K562 (cell line): ENCODE data around the gene PSMB2. TPM values are rescaled to one million over a fixed set of nuclear protein-coding genes. Genes with fewer than 3 reads are reported as not detected.

Source experiments
- ATAC-seq: fragments of 200-7000 bp; cut with Tn5 transposase; 3 replicates; pipeline ENCODE4 v1.9.1; 2020; ENCODE audit warnings: moderate library complexity
- BruUV-seq: library from RNA; stranded (reverse); fragments of 400-500 nt; replicated peaks from 2 replicates; lab custom pipeline; 2021; lab: Mats Ljungman, UMichigan
- CTCF ChIA-PET: fragments of 300-600 bp; formaldehyde crosslinking; extraction: SDS; loops from one replicate; lab custom pipeline; 2021; ENCODE audit warnings: low intra/inter-chr PET ratio; lab: Yijun Ruan, JAX
- POLR2A ChIA-PET: fragments of 300-600, 350-650 bp; sonication (Branson Sonifier 250); formaldehyde crosslinking; extraction: SDS; loops from one replicate; lab custom pipeline; 2021; ENCODE audit warnings: antibody characterized with exemption, inconsistent platforms; lab: Yijun Ruan, JAX
- DNase-seq, 4 experiments: peaks; one replicate each; pipeline versions ENCODE4 v3.0.0 to v3.0.0-alpha.2; 2011 to 2018; ENCODE audit warnings: low spot score in 3 of 4, mixed read lengths in 3 of 4; ENCODE audit errors: extremely low read depth in 1 of 4
- FAIRE-seq: peaks from 2 replicates; lab custom pipeline; 2011; peaks lifted over from hg19 to GRCh38; lab: Jason Lieb, UNC
- H2AFZ ChIP-seq: 2 replicates; pipeline ENCODE4 v1.6.0; 2011; ENCODE audit warnings: low read depth, low read length, control low read depth, inconsistent platforms
- H3K27ac ChIP-seq: fragments of 200-600 bp; 3 replicates; pipeline ENCODE4 v1.8.0; 2011; ENCODE audit warnings: low read depth, mild to moderate bottlenecking, control low read depth, inconsistent platforms, low read length, moderate library complexity, mixed read lengths; ENCODE audit errors: extremely low read depth
- H3K27me3 ChIP-seq, 2 experiments: fragments of 300-600 bp in 1 of 2; 2 replicates in 1 of 2; 3 replicates in 1 of 2; pipeline versions ENCODE4 v1.6.0 to v1.8.0; 2011; ENCODE audit warnings: inconsistent platforms in 2 of 2, low read length in 2 of 2, mild to moderate bottlenecking in 1 of 2, mixed read lengths in 1 of 2, moderate library complexity in 1 of 2; ENCODE audit not compliant: control insufficient read depth in 2 of 2, insufficient read depth in 2 of 2
- H3K36me3 ChIP-seq: fragments of 300-600 bp; 3 replicates; pipeline ENCODE4 v1.8.0; 2011; ENCODE audit warnings: mild to moderate bottlenecking, low read length, inconsistent platforms; ENCODE audit not compliant: control insufficient read depth, insufficient read depth
- H3K4me1 ChIP-seq, 2 experiments: fragments of 200-600 bp in 1 of 2; replicated peaks in 1 of 2; 2 replicates in 1 of 2; 3 replicates in 1 of 2; pipeline versions ENCODE4 v1.5.1 to v1.8.0; 2011; ENCODE audit warnings: inconsistent platforms in 2 of 2, low read length in 2 of 2, mild to moderate bottlenecking in 1 of 2, mixed read lengths in 1 of 2, moderate library complexity in 1 of 2; ENCODE audit not compliant: control insufficient read depth in 2 of 2, insufficient read depth in 2 of 2
- H3K4me2 ChIP-seq: 2 replicates; pipeline ENCODE4 v1.6.1; 2011; ENCODE audit warnings: low read length, control low read depth, inconsistent platforms, mixed read lengths; ENCODE audit not compliant: insufficient read depth
- H3K4me3 ChIP-seq: fragments of 200-600 bp; sonication (generic), shearing (Covaris generic); 2 replicates; pipeline ENCODE4 v1.5.1; 2016; ENCODE audit warnings: control low read depth, inconsistent platforms
- H3K79me2 ChIP-seq: fragments of 200-600 bp; 3 replicates; pipeline ENCODE4 v1.8.0; 2011; ENCODE audit warnings: low read length, inconsistent platforms; ENCODE audit not compliant: control insufficient read depth, insufficient read depth
- H3K9ac ChIP-seq, 2 experiments: 2 replicates each; pipeline versions ENCODE4 v1.6.0 to v1.6.1; 2011; ENCODE audit warnings: low read depth in 2 of 2, low read length in 2 of 2, control low read depth in 1 of 2, inconsistent platforms in 1 of 2, mild to moderate bottlenecking in 1 of 2, mixed read lengths in 1 of 2; ENCODE audit not compliant: insufficient read depth in 1 of 2
- H3K9me1 ChIP-seq: one replicate; pipeline ENCODE4 v1.6.0; 2011; ENCODE audit warnings: inconsistent platforms, mild to moderate bottlenecking, low read length, moderate library complexity; ENCODE audit not compliant: control insufficient read depth, insufficient read depth
- H3K9me3 ChIP-seq: replicated peaks from 2 replicates; pipeline ENCODE4 v1.5.1; 2011; ENCODE audit warnings: low read depth, low read length, inconsistent platforms; ENCODE audit not compliant: control insufficient read depth, insufficient read depth
- H4K20me1 ChIP-seq: replicated peaks from 2 replicates; pipeline ENCODE4 v1.6.1; 2011; ENCODE audit warnings: low read length, inconsistent platforms, mixed read lengths; ENCODE audit not compliant: control insufficient read depth, insufficient read depth
- BMI1 ChIP-seq: fragments of 150-350 bp; IDR thresholded peaks from 2 replicates; pipeline ENCODE4 v1.6.1; 2014; ENCODE audit warnings: low read length
- ETV6 ChIP-seq, 3 experiments: fragments of 150-350 bp in 1 of 3; sonication (generic) in 1 of 3; formaldehyde crosslinking in 1 of 3; IDR thresholded peaks; 2 replicates each; pipeline versions ENCODE4 v1.6.1 to v1.8.0; 2014 to 2022; ENCODE audit warnings: borderline replicate concordance in 2 of 3, low read depth in 2 of 3, antibody characterized with exemption in 1 of 3, low read length in 1 of 3, mild to moderate bottlenecking in 1 of 3, missing genetic modification reagents in 1 of 3
- GTF2B ChIP-seq: IDR thresholded peaks from 2 replicates; pipeline ENCODE4 v1.6.1; 2011; ENCODE audit not compliant: insufficient read length; ENCODE audit errors: extremely low read depth
- MYNN ChIP-seq, 2 experiments: sonication (generic); formaldehyde crosslinking in 1 of 2; IDR thresholded peaks; 2 replicates each; pipeline versions ENCODE4 v1.5.0 to v1.6.1; 2016 to 2020; ENCODE audit warnings: antibody characterized with exemption in 1 of 2, missing genetic modification reagents in 1 of 2
- NCOA1 ChIP-seq: fragments of 450-650 bp; IDR thresholded peaks from 2 replicates; pipeline ENCODE4 v1.6.1; 2016; ENCODE audit warnings: low read depth
- PATZ1 ChIP-seq: fragments of 250-450 bp; sonication (Bioruptor Pico); IDR thresholded peaks from 2 replicates; pipeline ENCODE4 v1.5.0; 2020; ENCODE audit warnings: mild to moderate bottlenecking, borderline replicate concordance
- POLR2B ChIP-seq: fragments of 450-650 bp; IDR thresholded peaks from 2 replicates; pipeline ENCODE4 v1.6.1; 2018; ENCODE audit warnings: low read depth; ENCODE audit not compliant: partially characterized antibody
- RNF2 ChIP-seq: sonication (generic); IDR thresholded peaks from 2 replicates; pipeline ENCODE4 v1.6.1; 2016
- SIRT6 ChIP-seq: IDR thresholded peaks from one replicate; pipeline ENCODE4 v1.6.1; 2012; ENCODE audit warnings: low read depth, mild to moderate bottlenecking, control low read depth, inconsistent platforms, low read length, moderate library complexity
- SMARCE1 ChIP-seq: fragments of 450-650 bp; IDR thresholded peaks from 2 replicates; pipeline ENCODE4 v1.7.1; 2016; ENCODE audit warnings: mild to moderate bottlenecking
- TAF7 ChIP-seq: fragments of 450-650 bp; IDR thresholded peaks from 2 replicates; pipeline ENCODE4 v1.6.1; 2016; ENCODE audit warnings: missing genetic modification characterization, missing compliant biosample characterization
- ZNF436 ChIP-seq: fragments of 250-450, 450-650 bp; sonication (Bioruptor Pico); formaldehyde crosslinking; IDR thresholded peaks from 2 replicates; pipeline ENCODE4 v1.7.0; 2020; ENCODE audit warnings: mild to moderate bottlenecking
- ZNF57 ChIP-seq: fragments of 450-650 bp; formaldehyde crosslinking; IDR thresholded peaks from 2 replicates; pipeline ENCODE4 v1.4.0; 2020; ENCODE audit warnings: mild to moderate bottlenecking, moderate library complexity
- ZNF764 ChIP-seq: fragments of 250-450 bp; sonication (Bioruptor Pico); IDR thresholded peaks from 2 replicates; pipeline ENCODE4 v1.4.0; 2020; ENCODE audit warnings: low read depth, mild to moderate bottlenecking, moderate library complexity
- ZNF77 ChIP-seq: fragments of 250-450 bp; sonication (Bioruptor Pico); IDR thresholded peaks from 2 replicates; pipeline ENCODE4 v1.5.0; 2020
- WGBS: fragments of 100-300 bp; shearing (Covaris generic); methylation state at CpG from one replicate; pipeline ENCODE4 v1.1.6; 2016; ENCODE audit warnings: low coverage, mixed read lengths; ENCODE audit not compliant: insufficient coverage; ENCODE audit errors: missing lambda C conversion rate; 5-methylcytosine and 5-hydroxymethylcytosine counted together
- in situ Hi-C: fragments of 300-500 bp; cut with MboI; formaldehyde crosslinking; loops from 4 replicates; pipeline ENCODE4 v1.15.0; 2018; ENCODE audit warnings: inconsistent platforms, mixed read lengths
- intact Hi-C: fragments of 100-400 bp; cut with micrococcal nuclease; formaldehyde crosslinking; loops from 2 replicates; pipeline ENCODE4 v1.14.2; 2022
- polyA plus RNA-seq, 8 experiments: library from polyadenylated mRNA; depleted of rRNA in 4 of 8; stranded (reverse) in 5 of 8; unstranded in 3 of 8; fragments of >200 nt; fragmentation: Nextera tagmentation in 2 of 8; fragmentation: Illumina TruSeq in 1 of 8; extraction: Ambion mirVana in 2 of 8; extraction: Trizol in 1 of 8; gene quantifications; 2 replicates each; pipeline versions ENCODE4 v1.2.1 to v1.2.3, GENCODE V29; 2011 to 2014; ENCODE audit warnings: inconsistent platforms in 1 of 8, missing spikeins in 1 of 8
- total RNA-seq, 7 experiments: library from RNA; depleted of rRNA in 6 of 7; stranded (reverse); fragments of >200 nt in 6 of 7; fragmentation: Illumina TruSeq in 2 of 7; extraction: Trizol in 2 of 7; gene quantifications; 2 replicates each; pipeline versions ENCODE4 v1.2.1 to v1.2.3, GENCODE V29; 2011 to 2021; ENCODE audit warnings: low replicate concordance in 1 of 7
- TF ChIP-seq, protein P1 (sequence below): sonication (generic); formaldehyde crosslinking; IDR thresholded peaks from 2 replicates; pipeline ENCODE4 v1.5.0; 2020; ENCODE audit warnings: missing genetic modification reagents
- TF ChIP-seq, protein P2 (sequence below): fragments of 250-450 bp; sonication (Bioruptor Pico); IDR thresholded peaks from 2 replicates; pipeline ENCODE4 v1.5.0; 2021

Gene PSMB2
- total and polyA plus RNA-seq, 9 of the 15 experiments (the other 6 are each of a cell fraction or from before 2014, with no cell fraction given), result 71.7 to 543 (median 165) TPM

- ChIA-PET CTCF (interaction anchor here (0.6 to 3.6 kb wide), 5 partner anchors 147 to 209 kb away, joined by 3 to 47 read pairs (median 11); no protein-coding TSS in a partner anchor), POLR2A (interaction anchor here (0.6 to 1.8 kb wide), 8 partner anchors 8 to 160 kb away, joined by 3 to 16 read pairs (median 6); partner anchors contain the start of genes C1orf216, KIAA0319L and NCDN)
- no peak overlapping the region for H3K9ac ChIP-seq
- H3K4me1 ChIP-seq, result peaks cover 3 to 13% of the 10 kb centered on the region in 2 experiments; a peak in 2 of 5 replicates
- in situ Hi-C loops, result loop anchor here (5.0 to 10.0 kb wide), 3 partner anchors 154 to 363 kb away; no protein-coding TSS in a partner anchor
- BruUV-seq, result no TSS peak
- H3K9me1 ChIP-seq, result no peaks in the 10 kb centered on the region
- peaks cover 25% of the 10 kb centered on the region; the same call in 1 of the 3 replicates for H3K36me3 ChIP-seq
- no peak overlapping the region for H3K4me3 ChIP-seq
- no peak for ATAC-seq
- no peaks in the 10 kb centered on the region for H3K9me3 ChIP-seq
- WGBS, result 36% methylated on average over 9 of the region's 9 CpGs
- no peak overlapping the region for H3K27ac ChIP-seq
- H3K27me3 ChIP-seq, result peaks cover 3 to 18% of the 10 kb centered on the region in 2 experiments; a peak in 4 of 5 replicates
- no peak overlapping the region for H2AFZ ChIP-seq
- no peak for DNase-seq
- H3K4me2 ChIP-seq, result no peak overlapping the region
- no peak for FAIRE-seq
- H3K79me2 ChIP-seq, result no peaks in the 10 kb centered on the region
- H4K20me1 ChIP-seq, result peaks cover 23% of the 10 kb centered on the region; the same call in 1 of the 2 replicates
- intact Hi-C loops, result no loop called here
- TF ChIP-seq BMI1 (no peak), ETV6 (IDR thresholded peaks at IDR 0.05; ENCODE audit: borderline replicate concordance in 1 of 2, low read depth in 2 of 2, low read length in 1 of 2) (no peak), ETV6 (CRISPR knock-in tag; IDR thresholded peaks at IDR 0.05; ENCODE audit: borderline replicate concordance) (no peak), RNF2 (no peak), TAF7 (no peak), SMARCE1 (no peak), MYNN (IDR thresholded peaks at IDR 0.05) (no peak), MYNN (CRISPR knock-in tag; IDR thresholded peaks at IDR 0.05) (no peak), PATZ1 (no peak), NCOA1 (no peak), SIRT6 (no peak), ZNF764 (CRISPR knock-in tag) (no peak), POLR2B (no peak), ZNF436 (no peak), ZNF57 (CRISPR knock-in tag) (no peak), ZNF77 (CRISPR knock-in tag) (no peak), GTF2B (no peak)
- TF ChIP-seq, protein P1, sequence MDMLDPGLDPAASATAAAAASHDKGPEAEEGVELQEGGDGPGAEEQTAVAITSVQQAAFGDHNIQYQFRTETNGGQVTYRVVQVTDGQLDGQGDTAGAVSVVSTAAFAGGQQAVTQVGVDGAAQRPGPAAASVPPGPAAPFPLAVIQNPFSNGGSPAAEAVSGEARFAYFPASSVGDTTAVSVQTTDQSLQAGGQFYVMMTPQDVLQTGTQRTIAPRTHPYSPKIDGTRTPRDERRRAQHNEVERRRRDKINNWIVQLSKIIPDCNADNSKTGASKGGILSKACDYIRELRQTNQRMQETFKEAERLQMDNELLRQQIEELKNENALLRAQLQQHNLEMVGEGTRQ (CRISPR knock-in tag), result no peak
- TF ChIP-seq, protein P2, sequence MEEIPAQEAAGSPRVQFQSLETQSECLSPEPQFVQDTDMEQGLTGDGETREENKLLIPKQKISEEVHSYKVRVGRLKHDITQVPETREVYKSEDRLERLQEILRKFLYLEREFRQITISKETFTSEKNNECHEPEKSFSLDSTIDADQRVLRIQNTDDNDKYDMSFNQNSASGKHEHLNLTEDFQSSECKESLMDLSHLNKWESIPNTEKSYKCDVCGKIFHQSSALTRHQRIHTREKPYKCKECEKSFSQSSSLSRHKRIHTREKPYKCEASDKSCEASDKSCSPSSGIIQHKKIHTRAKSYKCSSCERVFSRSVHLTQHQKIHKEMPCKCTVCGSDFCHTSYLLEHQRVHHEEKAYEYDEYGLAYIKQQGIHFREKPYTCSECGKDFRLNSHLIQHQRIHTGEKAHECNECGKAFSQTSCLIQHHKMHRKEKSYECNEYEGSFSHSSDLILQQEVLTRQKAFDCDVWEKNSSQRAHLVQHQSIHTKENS, result no peak
Observed at GRCh38 chr1:35567947-35568558, 73.3 kb downstream of the PSMB2 start.
